Ascending aorta (tissue), 2 donors: Measurements from ENCODE around the gene GABARAPL1. TPM values are rescaled to one million over a fixed set of nuclear protein-coding genes. Genes with fewer than 3 reads are reported as not detected.
A peak's percentile ranks its signal among the peaks of the same experiment; 100 is the strongest.

ENCODE experiments used
- DNase-seq, 2 donors: peaks; one replicate each; pipeline ENCODE4 v3.0.0-alpha.2; 2019; ENCODE audit warnings: low spot score in 2 of 2
- H3K27ac ChIP-seq, 2 donors: fragments of 200-600 bp; sonication (generic); one replicate each; pipeline ENCODE4 v1.5.1; 2016 to 2017; ENCODE audit warnings: mild to moderate bottlenecking in 1 of 2
- H3K27me3 ChIP-seq: fragments of 200-600 bp; sonication (generic); one replicate; pipeline ENCODE4 v1.5.1; 2017
- H3K36me3 ChIP-seq, 2 donors: fragments of 200-600 bp; sonication (generic); one replicate each; pipeline ENCODE4 v1.5.1; 2016
- H3K4me1 ChIP-seq, 2 donors: fragments of 200-600 bp; sonication (generic); one replicate each; pipeline ENCODE4 v1.5.1; 2016 to 2017; ENCODE audit warnings: mild to moderate bottlenecking in 1 of 2
- H3K4me3 ChIP-seq, 2 donors: fragments of 200-600 bp; sonication (generic); one replicate each; pipeline ENCODE4 v1.5.1; 2016 to 2017; ENCODE audit warnings: mild to moderate bottlenecking in 1 of 2
- H3K9me3 ChIP-seq, 2 donors: fragments of 200-600 bp; sonication (generic); one replicate each; pipeline ENCODE4 v1.5.1; 2016
- intact Hi-C: fragments of 100-400 bp; cut with DNase I; formaldehyde crosslinking; loops from one replicate; pipeline ENCODE4 v1.15.1; 2023
- total RNA-seq: library from RNA; depleted of rRNA; stranded (reverse); fragments of >200 nt; gene quantifications from one replicate; pipeline ENCODE4 v1.1.0, GENCODE V29; 2016
- TF ChIP-seq, protein P1 (sequence below), 3 experiments: fragments of 200-600 bp in 2 of 3; fragments of 450-650 bp in 1 of 3; sonication (generic) in 2 of 3; IDR thresholded peaks; one replicate each; pipeline ENCODE4 v1.5.1; 2016 to 2019; ENCODE audit warnings: antibody characterized with exemption in 3 of 3, mild to moderate bottlenecking in 1 of 3, moderate library complexity in 1 of 3

GABARAPL1 gene
- 239 TPM for total RNA-seq

GRCh38 chr12:10212739-10213131 lies at the start of gene GABARAPL1:
TSS of gene GABARAPL1 (plus strand) at chr12:10212877. CDS start at chr12:10213130, 253 bp downstream.
- intact Hi-C loops = loop anchor here (1.0 to 10.0 kb wide), 6 partner anchors 150 to 1518 kb away; partner anchors contain the start of genes A2M, MAGOHB, RIMKLB and SMIM10L1
- no peaks in the 10 kb centered on the region for H3K27me3 ChIP-seq
- peak; percentile 54 to 93 for DNase-seq
- TF ChIP-seq, protein P1, sequence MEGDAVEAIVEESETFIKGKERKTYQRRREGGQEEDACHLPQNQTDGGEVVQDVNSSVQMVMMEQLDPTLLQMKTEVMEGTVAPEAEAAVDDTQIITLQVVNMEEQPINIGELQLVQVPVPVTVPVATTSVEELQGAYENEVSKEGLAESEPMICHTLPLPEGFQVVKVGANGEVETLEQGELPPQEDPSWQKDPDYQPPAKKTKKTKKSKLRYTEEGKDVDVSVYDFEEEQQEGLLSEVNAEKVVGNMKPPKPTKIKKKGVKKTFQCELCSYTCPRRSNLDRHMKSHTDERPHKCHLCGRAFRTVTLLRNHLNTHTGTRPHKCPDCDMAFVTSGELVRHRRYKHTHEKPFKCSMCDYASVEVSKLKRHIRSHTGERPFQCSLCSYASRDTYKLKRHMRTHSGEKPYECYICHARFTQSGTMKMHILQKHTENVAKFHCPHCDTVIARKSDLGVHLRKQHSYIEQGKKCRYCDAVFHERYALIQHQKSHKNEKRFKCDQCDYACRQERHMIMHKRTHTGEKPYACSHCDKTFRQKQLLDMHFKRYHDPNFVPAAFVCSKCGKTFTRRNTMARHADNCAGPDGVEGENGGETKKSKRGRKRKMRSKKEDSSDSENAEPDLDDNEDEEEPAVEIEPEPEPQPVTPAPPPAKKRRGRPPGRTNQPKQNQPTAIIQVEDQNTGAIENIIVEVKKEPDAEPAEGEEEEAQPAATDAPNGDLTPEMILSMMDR (IDR thresholded peaks at IDR 0.05) = no peak
- H3K4me1 ChIP-seq = peaks cover 0 to 14% of the 10 kb centered on the region in 2 donors
- peak within 1 kb of the TSS; percentile 90 to 93 for H3K4me3 ChIP-seq
- peaks cover 0 to 2% of the 10 kb centered on the region in 2 donors for H3K36me3 ChIP-seq
- no peaks in the 10 kb centered on the region for H3K9me3 ChIP-seq
- peak within 1 kb of the TSS; percentile 99 to 100 for H3K27ac ChIP-seq

DNA sequence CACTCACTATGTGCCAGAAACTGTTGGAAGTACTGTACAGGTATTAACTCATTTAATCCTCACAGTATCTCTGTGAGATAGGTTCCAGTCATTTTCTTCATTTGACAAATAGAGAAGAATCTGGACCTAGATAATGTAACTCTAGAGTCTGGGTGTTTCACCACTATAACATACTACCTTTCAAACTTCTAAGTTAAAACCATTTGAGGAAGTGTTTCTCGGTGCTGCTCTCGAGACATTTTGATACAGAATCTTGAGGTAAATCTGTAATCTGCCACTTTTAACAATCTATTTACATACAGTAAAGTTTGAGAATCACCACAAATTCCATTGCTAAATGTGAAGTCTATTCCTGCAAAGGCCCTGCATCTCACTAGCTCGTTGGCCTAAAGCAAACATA lies 49.6 kb upstream of the GABARAPL1 start:
- Histone ChIP-seq H3K27ac (no peak overlapping the region), H3K9me3 (no peaks in the 10 kb centered on the region), H3K4me3 (no peak overlapping the region), H3K27me3 (no peaks in the 10 kb centered on the region), H3K36me3 (no peaks in the 10 kb centered on the region), H3K4me1 (no peaks in the 10 kb centered on the region)
- DNase-seq = no peak
- TF ChIP-seq, protein P1 (IDR thresholded peaks at IDR 0.05) = no peak
- intact Hi-C loops = no loop called here

GRCh38 chr12:10165421-10165820 lies 47.3 kb upstream of the GABARAPL1 start:
- H3K4me1 ChIP-seq = no peaks in the 10 kb centered on the region
- H3K9me3 ChIP-seq = no peaks in the 10 kb centered on the region
- no peaks in the 10 kb centered on the region for H3K36me3 ChIP-seq
- no peak overlapping the region for H3K27ac ChIP-seq
- H3K27me3 ChIP-seq = no peaks in the 10 kb centered on the region
- intact Hi-C loops = no loop called here
- TF ChIP-seq, protein P1 (IDR thresholded peaks at IDR 0.05) = no peak
- no peak overlapping the region for H3K4me3 ChIP-seq
- DNase-seq = no peak

DNA sequence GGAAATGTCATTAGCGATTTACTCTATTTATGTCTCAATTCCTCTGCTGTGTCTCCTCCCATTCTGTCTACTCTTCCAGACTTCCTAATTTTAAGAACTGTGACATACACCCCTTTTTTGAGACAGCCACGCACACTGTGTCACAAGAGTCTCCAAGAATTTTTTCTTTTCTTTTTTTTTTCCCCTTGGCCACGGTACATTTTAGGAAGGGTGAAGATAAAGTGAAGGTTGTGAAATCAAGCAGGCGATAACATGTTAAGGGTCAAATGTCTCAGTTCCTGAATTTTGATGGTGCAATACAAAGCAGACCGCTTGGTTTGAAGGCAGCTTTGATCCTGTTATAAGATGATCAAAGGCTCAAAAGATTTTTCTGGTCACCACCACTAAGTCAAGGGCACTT lies 45.1 kb upstream of the GABARAPL1 start:
- Histone ChIP-seq H3K27me3 (no peaks in the 10 kb centered on the region), H3K27ac (no peak overlapping the region), H3K4me3 (no peak overlapping the region), H3K9me3 (no peaks in the 10 kb centered on the region), H3K36me3 (no peaks in the 10 kb centered on the region), H3K4me1 (no peaks in the 10 kb centered on the region)
- intact Hi-C loops = no loop called here
- no peak for DNase-seq
- TF ChIP-seq, protein P1 (IDR thresholded peaks at IDR 0.05) = no peak

GRCh38 chr12:10169104-10169503 lies 43.6 kb upstream of the GABARAPL1 start:
- H3K27me3 ChIP-seq = no peaks in the 10 kb centered on the region
- TF ChIP-seq, protein P1 (IDR thresholded peaks at IDR 0.05) = no peak
- DNase-seq = no peak
- intact Hi-C loops = no loop called here
- H3K4me3 ChIP-seq = no peak overlapping the region
- H3K36me3 ChIP-seq = no peaks in the 10 kb centered on the region
- no peaks in the 10 kb centered on the region for H3K4me1 ChIP-seq
- H3K27ac ChIP-seq = no peak overlapping the region
- no peaks in the 10 kb centered on the region for H3K9me3 ChIP-seq

GRCh38 chr12:10170216-10170615 lies 42.5 kb upstream of the GABARAPL1 start:
- intact Hi-C loops = no loop called here
- no peak for DNase-seq
- H3K4me1 ChIP-seq = no peaks in the 10 kb centered on the region
- TF ChIP-seq, protein P1 (IDR thresholded peaks at IDR 0.05) = no peak
- no peaks in the 10 kb centered on the region for H3K36me3 ChIP-seq
- no peaks in the 10 kb centered on the region for H3K9me3 ChIP-seq
- no peak overlapping the region for H3K27ac ChIP-seq
- no peaks in the 10 kb centered on the region for H3K27me3 ChIP-seq
- H3K4me3 ChIP-seq = no peak overlapping the region
